Activated CD4-positive, alpha-beta T cell treated with anti-CD3 and anti-CD28 coated beads, Interleukin-2, amount 50 U/mL, for 48 hours (primary cell): Measurements from ENCODE around the gene TPP1.

Experiments used
- DNase-seq, 2 experiments: peaks; one replicate each; pipeline ENCODE4 v3.0.0-alpha.2; 2020

Gene TPP1

GRCh38 chr11:6646918-6647679, 27.9 kb upstream of the TPP1 start:
- peak in 1 of 2 experiments; percentile 35 for DNase-seq

GRCh38 chr11:6646576-6646917, 27.3 kb upstream of the TPP1 start:
- no peak for DNase-seq

DNA sequence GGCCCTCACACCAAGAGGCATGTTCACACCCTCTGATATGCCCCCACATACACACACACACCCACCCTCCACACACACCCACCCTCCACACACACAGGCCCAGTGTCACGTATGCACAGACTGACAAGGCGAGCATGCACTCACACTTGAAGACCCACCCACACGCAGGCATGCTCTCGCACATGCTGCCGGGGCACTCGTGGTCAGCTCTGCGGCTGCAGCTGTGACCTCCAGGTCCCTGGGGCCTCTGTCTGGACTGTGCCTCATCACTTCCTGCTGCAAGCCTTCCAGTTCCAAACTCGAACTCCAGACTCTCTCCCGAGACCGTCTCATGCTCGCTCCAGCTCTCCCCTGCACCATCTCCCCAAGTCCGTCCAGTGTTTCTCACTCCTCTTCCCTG, 26.8 kb upstream of the TPP1 start:
- no peak for DNase-seq

DNA sequence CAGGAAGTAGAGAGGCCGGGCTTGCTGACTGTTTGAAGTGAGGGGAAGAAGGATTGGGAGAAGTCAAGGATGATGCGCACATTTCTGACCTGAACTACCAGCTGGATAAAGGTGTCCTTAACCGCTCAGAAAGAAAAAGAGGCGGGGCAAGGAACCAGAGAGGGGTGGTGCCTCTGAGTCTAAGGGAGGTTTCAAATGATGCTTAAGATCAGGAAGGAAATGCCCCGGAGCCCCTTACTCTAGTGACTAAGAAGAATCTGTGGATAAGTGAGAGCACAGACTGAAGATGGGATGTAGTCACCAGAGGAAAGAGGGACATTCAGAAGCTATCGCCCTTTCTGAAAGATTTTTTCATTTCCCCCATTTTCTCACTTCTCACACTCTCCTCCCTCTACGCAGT, 23.7 kb upstream of the TPP1 start:
- no peak for DNase-seq

- no peak for DNase-seq
Measured at GRCh38 chr11:6640985-6641701, 21.9 kb upstream of the TPP1 start.

DNA sequence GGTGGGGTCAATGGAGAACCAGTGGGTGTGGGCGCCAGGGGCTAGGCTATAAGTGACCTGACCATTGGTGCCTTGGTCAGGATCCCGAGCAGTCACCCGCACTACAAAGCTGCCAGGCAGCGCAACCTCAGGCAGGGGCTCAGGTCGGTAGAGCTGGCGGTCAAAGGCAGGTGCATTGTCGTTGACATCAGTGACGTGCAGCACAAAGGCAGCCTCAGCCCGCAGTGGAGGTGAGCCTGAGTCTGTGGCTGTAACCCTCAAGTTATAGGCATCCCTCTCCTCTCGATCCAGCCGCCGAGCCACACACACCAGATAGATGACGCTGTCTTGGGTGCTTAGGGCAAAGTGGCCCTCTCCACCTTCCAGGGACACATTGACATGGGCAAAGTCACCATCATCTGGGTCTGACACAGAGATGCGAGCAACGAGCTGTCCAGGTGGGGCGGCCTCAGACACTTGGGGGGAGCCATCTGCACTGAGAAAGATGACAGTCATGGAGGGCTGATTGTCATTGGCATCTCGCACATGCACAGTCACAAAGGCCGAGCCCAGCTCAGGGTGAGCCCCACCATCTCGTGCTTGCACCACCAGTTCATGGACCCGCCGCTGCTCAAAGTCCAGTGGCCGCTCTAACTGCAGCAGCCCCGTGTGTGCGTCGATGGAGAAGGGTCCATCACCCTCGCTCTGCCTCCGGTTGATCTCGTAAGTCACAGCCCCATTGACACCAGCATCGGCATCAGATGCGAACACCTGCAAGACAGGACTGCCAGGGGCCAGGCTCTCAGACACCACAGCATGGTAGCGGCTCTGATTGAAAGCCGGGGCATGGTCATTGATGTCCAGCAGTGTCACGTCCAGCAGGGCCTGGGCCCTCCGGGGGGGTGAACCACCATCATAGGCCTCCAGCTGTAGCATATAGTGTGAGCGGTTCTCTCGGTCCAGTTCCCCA, 21.1 kb upstream of the TPP1 start:
- DNase-seq: no peak

- DNase-seq: no peak
Measured at GRCh38 chr11:6638429-6638828, 19.2 kb upstream of the TPP1 start.

DNA sequence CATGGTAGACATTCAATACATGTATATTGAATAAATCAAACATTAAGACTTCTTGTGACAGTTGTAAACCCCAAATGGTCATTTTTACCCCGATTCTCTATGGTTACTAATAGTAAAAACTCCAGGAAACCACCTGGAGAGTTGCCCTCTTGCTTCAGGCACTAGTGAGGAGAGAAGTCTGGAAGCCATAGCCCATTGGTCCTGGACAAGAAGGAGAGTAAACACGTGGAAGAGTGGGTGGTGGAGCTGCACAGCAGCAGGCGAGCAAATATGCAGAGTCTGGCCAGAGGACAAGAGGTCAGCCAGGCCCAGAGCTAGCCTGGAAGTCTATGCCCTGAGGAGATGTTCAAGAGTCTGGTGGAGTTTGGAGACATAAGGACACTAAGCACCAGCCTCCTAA, 18.6 kb upstream of the TPP1 start:
- DNase-seq: no peak

GRCh38 chr11:6636480-6636879, 17.3 kb upstream of the TPP1 start:
- no peak for DNase-seq

DNA sequence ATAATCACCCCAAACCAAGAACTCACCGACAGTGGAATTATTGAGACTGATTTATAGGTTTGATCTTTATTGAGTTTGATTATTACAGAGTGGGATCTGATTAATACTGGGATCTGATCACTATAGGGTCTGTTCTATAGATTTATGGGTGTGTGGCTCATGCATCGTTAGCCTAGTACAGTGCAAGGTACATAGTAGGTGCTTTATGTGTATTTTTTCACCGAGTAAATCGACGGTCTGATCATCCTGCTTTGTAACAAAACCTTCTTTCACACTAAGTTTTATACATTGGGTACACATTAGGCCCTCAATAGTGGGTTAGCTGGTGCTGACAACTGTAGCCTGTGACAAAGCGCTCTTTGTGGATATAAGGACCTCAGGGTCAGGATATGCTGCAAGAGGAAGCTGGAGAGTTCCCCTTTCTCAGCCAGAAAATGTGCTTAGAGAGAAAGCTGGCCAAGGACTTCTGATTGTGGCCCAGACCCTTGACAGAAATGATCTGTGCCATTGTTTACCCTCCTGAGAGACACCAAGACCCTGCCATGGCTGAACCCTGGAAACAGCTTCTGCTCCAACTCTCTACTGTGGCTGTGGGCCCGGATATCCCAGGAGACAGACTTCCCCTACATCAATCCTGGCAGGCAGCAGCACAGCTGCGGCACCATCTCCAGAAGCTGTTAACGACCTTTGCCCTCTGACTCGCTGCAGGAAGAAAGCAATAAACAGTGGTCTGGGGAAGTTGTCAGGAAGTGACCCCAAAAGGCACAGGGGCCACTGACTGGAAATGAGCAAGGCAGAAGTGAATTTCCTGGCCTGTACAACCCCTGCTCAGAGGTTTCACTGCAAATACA, 16.1 kb upstream of the TPP1 start:
- DNase-seq: no peak

DNA sequence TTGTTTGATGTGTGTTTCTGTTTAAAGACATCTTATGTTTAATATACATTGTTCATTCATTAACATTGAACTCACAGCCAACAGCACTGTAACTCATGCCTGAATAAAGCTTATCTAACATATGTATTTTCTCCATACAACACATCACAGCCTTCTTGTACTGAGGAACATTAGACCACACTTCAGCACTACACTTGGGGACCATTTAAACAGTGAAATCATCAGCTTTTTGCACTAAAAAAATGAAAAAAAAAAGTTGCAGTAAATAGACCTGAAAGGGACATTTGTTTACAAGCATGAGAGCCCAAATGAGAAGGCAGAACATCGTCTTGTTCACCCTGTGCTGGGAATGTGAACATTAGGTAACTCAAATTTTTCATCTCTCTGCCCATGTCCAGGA, 15.3 kb upstream of the TPP1 start:
- no peak for DNase-seq

GRCh38 chr11:6633422-6634408, 14.5 kb upstream of the TPP1 start:
- DNase-seq: no peak

DNA sequence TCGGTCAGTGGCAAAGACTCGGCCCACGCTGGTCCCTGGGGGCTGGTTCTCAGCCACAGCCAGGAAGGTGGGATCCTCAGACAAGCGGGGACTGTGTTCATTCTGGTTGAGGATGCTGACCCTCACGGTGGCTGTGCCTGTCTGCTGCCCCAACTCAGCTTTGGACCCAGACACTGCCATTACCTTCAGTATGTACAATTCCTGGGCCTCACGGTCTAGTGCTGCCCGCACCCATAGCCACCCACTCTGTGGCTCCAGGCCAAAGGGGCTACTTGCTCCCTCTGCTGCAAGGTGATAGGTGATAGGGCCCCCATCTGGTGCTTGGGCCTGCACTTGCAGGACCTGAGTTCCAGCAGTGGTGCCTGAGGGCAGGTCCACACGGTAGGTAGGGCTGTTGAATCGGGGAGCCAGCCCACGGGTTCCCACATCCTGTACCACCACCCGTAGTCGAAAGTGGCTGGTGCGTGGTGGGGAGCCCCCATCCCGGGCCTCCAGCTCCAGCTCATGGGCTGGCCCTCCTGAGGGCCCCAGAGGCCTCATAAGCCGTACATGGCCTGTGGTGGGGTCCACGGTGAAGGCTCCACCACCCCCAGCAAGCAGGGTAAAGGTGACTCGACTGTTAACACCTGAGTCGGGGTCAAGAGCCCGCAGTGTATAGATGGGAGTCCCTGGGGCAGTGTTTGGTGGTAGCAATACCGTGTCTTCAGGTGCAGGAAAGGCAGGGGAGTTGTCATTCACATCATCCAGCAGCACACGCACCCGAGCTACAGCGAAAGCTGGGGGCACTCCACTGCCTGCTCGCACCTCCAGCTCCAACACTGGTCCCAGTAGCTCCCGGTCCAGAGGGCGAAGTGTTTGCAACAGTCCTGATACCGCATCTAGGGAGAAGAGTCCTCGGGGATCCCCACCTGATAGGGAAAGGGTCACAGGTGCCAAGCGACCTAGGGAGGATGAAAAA, 13.2 kb upstream of the TPP1 start:
- no peak for DNase-seq

DNA sequence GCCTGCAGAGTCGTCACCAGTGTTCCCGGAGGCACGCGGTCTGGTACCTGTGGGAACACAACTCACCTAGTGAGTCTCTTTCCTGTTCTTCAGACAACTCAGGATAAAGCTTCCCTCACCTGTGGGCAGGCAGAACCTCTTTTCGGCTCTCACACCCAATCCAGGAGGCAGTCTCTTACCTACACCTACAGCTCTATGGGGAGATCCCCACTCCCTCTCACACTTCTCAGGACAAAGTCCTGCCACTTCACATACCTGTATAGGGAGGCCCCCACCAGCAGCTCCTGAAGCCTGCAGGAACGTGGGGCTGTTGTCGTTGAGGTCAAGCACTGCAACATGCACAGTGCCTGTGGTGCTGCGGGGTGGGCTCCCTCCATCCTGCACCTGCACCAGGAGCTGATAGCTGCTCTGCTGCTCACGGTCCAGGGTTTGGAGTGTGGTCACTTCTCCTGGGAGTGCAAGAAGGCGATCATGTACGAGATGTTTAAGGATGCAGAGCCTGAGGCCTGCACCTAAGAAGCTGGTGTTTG, 12.2 kb upstream of the TPP1 start:
- no peak for DNase-seq

GRCh38 chr11:6630632-6631291, 11.5 kb upstream of the TPP1 start:
- no peak for DNase-seq

DNA sequence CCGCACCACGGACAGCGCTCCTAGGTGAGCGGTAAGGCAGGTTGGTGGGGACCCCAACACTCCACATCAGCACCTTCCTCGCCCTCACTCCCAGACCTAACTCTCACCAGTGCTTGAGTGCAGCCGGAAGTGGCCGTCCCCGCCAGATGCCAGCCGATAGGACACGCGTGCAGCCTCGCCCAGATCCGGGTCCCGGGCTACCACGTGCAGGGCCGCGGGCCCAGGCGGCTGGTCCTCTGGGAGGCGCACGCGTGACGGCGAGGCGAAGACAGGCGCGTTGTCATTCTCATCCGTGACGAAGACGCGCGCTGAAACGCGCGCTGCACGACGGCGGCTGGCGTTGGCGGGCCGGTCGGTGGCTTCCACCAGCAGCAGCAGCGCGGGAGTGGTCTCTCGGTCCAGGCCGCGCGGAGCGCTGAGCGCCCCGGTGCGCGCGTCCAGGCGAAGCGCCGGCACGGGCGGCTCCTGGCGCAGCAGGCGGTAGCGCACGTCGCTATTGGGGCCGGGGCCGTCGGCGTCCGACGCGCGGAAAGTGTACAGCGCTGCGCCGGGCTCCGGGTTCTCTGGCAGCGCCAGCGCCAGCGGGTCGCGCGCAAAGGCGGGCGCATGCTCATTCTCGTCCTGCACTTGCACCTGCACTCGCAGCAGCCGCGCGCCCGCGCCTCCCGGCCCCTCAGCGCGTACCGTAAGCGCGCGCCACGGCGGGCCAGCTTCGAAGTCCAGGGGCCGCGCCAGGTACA, 10.8 kb upstream of the TPP1 start:
- no peak for DNase-seq

DNA sequence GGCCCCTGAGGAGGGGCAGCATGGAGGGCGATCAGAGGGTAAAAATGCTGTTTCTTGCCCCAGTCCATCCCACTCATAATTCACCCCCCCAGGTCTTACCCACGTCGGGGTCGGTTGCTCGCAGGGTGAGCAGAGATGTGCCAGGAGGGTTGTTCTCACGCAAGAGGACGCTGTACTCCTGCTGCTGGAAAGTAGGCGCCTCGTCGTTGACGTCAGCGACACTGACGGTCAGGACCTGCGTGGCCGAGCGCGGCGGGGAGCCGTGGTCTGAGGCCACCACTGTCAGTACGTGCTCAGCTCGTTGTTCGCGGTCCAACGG, 10.3 kb upstream of the TPP1 start:
- no peak for DNase-seq

DNA sequence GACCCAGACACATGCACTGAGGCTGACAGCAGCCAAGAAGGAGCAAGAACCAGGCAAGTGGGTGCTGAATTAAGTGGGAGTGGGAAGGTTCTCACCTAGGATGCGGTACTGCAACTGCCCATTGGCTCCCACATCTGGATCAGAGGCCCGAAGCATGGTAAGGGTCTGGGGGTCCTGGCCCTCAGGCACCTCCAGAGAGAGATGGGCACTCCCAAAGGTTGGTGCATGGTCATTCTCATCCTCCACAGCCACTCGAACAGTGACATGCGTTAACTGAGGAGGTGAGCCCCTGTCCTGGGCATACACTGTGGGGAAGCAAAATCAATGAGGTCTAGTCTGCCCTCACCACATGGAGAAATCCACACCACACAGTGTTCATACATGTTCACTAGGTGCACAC, 9.3 kb upstream of the TPP1 start:
- DNase-seq: no peak

DNA sequence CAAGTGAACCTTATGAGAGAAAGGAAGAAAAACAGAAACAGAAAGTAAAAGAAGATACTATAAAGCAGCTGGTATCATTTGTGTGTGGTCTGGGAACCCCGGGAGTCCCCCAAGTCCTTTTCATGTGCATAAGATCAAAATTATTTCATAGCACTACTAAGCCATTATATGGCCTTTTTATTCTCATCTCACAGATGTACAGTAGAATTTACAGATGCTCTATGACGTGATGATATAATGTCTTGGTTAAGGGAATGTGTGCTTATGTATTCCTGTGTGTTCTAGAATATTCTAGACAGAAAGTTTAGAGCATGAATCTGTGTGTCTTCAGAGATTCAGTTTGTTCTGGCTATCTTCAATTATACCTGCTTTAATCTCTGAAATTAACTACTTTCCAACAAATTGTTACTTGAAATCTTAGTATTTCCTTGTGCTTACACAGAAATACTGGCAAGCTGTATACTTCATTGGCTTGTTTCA, 8.6 kb upstream of the TPP1 start:
- DNase-seq: no peak
